ENCODE results near the gene NPW. TPM values are rescaled to one million over a fixed set of nuclear protein-coding genes. Genes with fewer than 3 reads are reported as not detected.

NPW gene
- total and polyA plus RNA-seq, 2 of the 8 experiments (the other 6 are each of a cell fraction or from before 2014, with no cell fraction given) = 4.0 to 10.3 TPM

GRCh38 chr16:2040041-2040786 lies 20.6 kb downstream of the NPW start (continued):
- TF ChIP-seq SP1 (IDR thresholded peaks at IDR 0.05; ENCODE audit: low read depth, low read length) (no peak), EGR1 (IDR thresholded peaks at IDR 0.05; ENCODE audit: borderline replicate concordance, low read depth, low read length) (no peak), BACH1 (IDR thresholded peaks at IDR 0.05; ENCODE audit: low read length) (no peak), CHD1 (IDR thresholded peaks at IDR 0.05; ENCODE audit: low read depth, low read length) (no peak), BRCA1 (IDR thresholded peaks at IDR 0.05; ENCODE audit: low read depth, low read length) (no peak), GABPA (IDR thresholded peaks at IDR 0.05; ENCODE audit: borderline replicate concordance, insufficient read depth, low read length) (no peak), CTCF (IDR thresholded peaks at IDR 0.05; ENCODE audit: control extremely low read depth in 1 of 3, insufficient read depth in 1 of 3, low read depth in 1 of 3, low read length in 3 of 3) (no peak)
